ENCODE measurements around the gene ACYP2. TPM values are rescaled to one million over a fixed set of nuclear protein-coding genes. Genes with fewer than 3 reads are reported as not detected.
"Not testable (repeated sequence)": the region's sequence is repeated elsewhere in the genome, so short reads cannot be mapped to it uniquely, and the experiment has no call there.

Gene ACYP2
- total and polyA plus RNA-seq, 2 experiments from 2014 or later = 16.6 to 41.6 TPM

- Histone ChIP-seq H3K4me3 (no peak overlapping the region), H3F3A (ENCODE audit: insufficient read depth) (no peaks in the 10 kb centered on the region), H2AFZ (no peak overlapping the region), H3K79me2 (ENCODE audit: insufficient read depth) (no peaks in the 10 kb centered on the region), H3K4me1 (ENCODE audit: insufficient read depth) (no peaks in the 10 kb centered on the region; the same call in 1 of the 2 replicates), H4K20me1 (ENCODE audit: insufficient read depth) (no peaks in the 10 kb centered on the region), H3K9me3 (ENCODE audit: low read depth) (no peaks in the 10 kb centered on the region), H3K9me2 (ENCODE audit: insufficient read depth) (no peaks in the 10 kb centered on the region), H3K27me3 (replicated peaks; ENCODE audit: insufficient read depth) (no peaks in the 10 kb centered on the region), H3K36me3 (ENCODE audit: low read depth) (no peaks in the 10 kb centered on the region), H3K27ac (no peak overlapping the region), H3K9ac (no peak overlapping the region), H3K4me2 (ENCODE audit: unreplicated experiment) (no peak overlapping the region)
- in situ Hi-C loops (cut with MboI) = no loop called here
- DNase-seq = no peak
- 92 to 94% methylated on average over 2 of the region's 2 CpGs for WGBS, 2 experiments (ENCODE audit: low coverage in 1 of 2, low lambda C conversion rate in 2 of 2, missing lambda C conversion rate in 2 of 2)
- no peak for TF ChIP-seq EZH2 (IDR thresholded peaks at IDR 0.05; ENCODE audit: insufficient read depth, poor library complexity, severe bottlenecking)
- no peak for TF ChIP-seq EZH2phosphoT487 (IDR thresholded peaks at IDR 0.05; ENCODE audit: insufficient read depth, low read depth)
Observed at GRCh38 chr2:54260241-54260595, 144.8 kb downstream of the ACYP2 start.

DNA sequence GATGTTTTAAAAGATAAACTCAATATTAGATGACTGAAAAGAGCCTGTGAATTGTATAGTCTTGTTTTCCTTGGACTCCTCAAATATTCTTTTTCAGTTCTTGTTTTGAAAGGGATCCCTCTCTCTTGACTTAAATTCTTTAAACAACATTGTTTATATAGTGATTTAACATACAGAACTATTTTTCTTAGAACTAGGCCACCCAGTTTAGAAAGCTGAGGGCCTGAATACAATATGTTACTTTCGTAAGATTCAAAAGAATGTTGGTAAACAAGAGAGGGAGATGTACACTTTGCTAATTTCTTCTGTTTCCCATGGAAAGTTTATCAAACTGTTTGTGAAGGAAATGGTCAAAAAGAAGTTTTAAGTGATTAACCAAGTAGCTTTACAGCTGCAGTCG is 146.1 kb downstream of the ACYP2 start:
- DNase-seq = no peak
- in situ Hi-C loops (cut with MboI) = no loop called here
- no peaks in the 10 kb centered on the region for H3K9me2 ChIP-seq (ENCODE audit: insufficient read depth)
- no peaks in the 10 kb centered on the region for H3F3A ChIP-seq (ENCODE audit: insufficient read depth)
- no peaks in the 10 kb centered on the region; the same call in 1 of the 2 replicates for H3K4me1 ChIP-seq (ENCODE audit: insufficient read depth)
- H3K79me2 ChIP-seq (ENCODE audit: insufficient read depth) = no peaks in the 10 kb centered on the region
- H4K20me1 ChIP-seq (ENCODE audit: insufficient read depth) = no peaks in the 10 kb centered on the region
- H3K9ac ChIP-seq = no peak overlapping the region
- 82 to 86% methylated on average over 2 of the region's 2 CpGs for WGBS, 2 experiments (ENCODE audit: low coverage in 1 of 2, low lambda C conversion rate in 2 of 2, missing lambda C conversion rate in 2 of 2)
- no peaks in the 10 kb centered on the region for H3K36me3 ChIP-seq (ENCODE audit: low read depth)
- no peaks in the 10 kb centered on the region for H3K9me3 ChIP-seq (ENCODE audit: low read depth)
- no peak overlapping the region for H3K4me2 ChIP-seq (ENCODE audit: unreplicated experiment)
- H3K27me3 ChIP-seq (replicated peaks; ENCODE audit: insufficient read depth) = no peaks in the 10 kb centered on the region
- H2AFZ ChIP-seq = no peak overlapping the region
- no peak for TF ChIP-seq EZH2phosphoT487 (IDR thresholded peaks at IDR 0.05; ENCODE audit: insufficient read depth, low read depth)
- TF ChIP-seq EZH2 (IDR thresholded peaks at IDR 0.05; ENCODE audit: insufficient read depth, poor library complexity, severe bottlenecking) = no peak
- no peak overlapping the region for H3K4me3 ChIP-seq
- H3K27ac ChIP-seq = no peak overlapping the region

DNA sequence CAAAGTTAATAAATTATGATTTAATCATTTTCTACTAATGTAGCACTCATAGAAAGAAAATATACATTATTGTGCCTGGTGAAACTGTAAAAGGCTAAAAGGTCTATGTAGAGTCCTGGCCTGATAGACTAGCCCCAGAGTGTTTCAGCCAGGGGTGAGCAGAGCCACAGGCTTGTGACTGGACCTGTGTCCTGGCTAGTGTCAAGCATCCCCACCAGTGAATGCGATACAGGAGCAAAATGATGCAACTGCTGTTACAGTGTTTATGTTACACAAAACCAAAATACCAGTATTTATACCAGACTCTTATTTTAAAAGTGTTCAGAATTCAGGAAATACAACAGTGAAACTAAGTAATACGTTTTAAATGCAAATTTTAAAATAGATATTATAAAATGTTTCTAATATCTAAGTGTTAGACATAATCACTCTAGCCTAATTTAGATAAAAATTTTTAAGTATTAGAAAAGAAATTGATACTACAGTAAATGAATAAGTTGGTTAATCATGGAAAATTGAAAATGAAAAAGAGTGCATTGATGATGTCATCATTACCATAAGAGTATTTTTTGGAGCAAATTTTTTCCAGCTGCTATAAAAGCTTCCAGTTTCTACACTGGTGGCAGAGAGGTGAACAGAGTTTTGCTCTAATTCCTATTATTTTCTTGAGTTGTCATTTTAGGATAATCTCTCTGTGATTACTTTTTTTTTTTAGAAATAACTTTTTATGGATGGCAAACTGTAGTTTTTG is 146.8 kb downstream of the ACYP2 start:
- Histone ChIP-seq H3F3A (ENCODE audit: insufficient read depth) (no peaks in the 10 kb centered on the region), H3K4me2 (ENCODE audit: unreplicated experiment) (no peak overlapping the region), H3K27ac (no peak overlapping the region), H4K20me1 (ENCODE audit: insufficient read depth) (no peaks in the 10 kb centered on the region), H3K36me3 (ENCODE audit: low read depth) (no peaks in the 10 kb centered on the region), H3K9me3 (ENCODE audit: low read depth) (no peaks in the 10 kb centered on the region), H3K4me1 (ENCODE audit: insufficient read depth) (no peaks in the 10 kb centered on the region; the same call in 1 of the 2 replicates), H3K9ac (no peak overlapping the region), H3K4me3 (no peak overlapping the region), H3K27me3 (replicated peaks; ENCODE audit: insufficient read depth) (no peaks in the 10 kb centered on the region), H2AFZ (no peak overlapping the region), H3K9me2 (ENCODE audit: insufficient read depth) (no peaks in the 10 kb centered on the region), H3K79me2 (ENCODE audit: insufficient read depth) (no peaks in the 10 kb centered on the region)
- WGBS, 2 experiments (ENCODE audit: low coverage in 1 of 2, low lambda C conversion rate in 2 of 2, missing lambda C conversion rate in 2 of 2) = 73 to 76% methylated on average over 2 of the region's 2 CpGs
- TF ChIP-seq EZH2phosphoT487 (IDR thresholded peaks at IDR 0.05; ENCODE audit: insufficient read depth, low read depth) (no peak), EZH2 (IDR thresholded peaks at IDR 0.05; ENCODE audit: insufficient read depth, poor library complexity, severe bottlenecking) (no peak)
- DNase-seq = no peak
- in situ Hi-C loops (cut with MboI) = no loop called here

GRCh38 chr2:54265081-54265480 is 149.7 kb downstream of the ACYP2 start:
- in situ Hi-C loops (cut with MboI); H3F3A ChIP-seq (ENCODE audit: insufficient read depth): not testable (repeated sequence)
- WGBS, 2 experiments (ENCODE audit: low coverage in 1 of 2, low lambda C conversion rate in 2 of 2, missing lambda C conversion rate in 2 of 2) = 53 to 68% methylated on average over 1 of the region's 1 CpG

DNA sequence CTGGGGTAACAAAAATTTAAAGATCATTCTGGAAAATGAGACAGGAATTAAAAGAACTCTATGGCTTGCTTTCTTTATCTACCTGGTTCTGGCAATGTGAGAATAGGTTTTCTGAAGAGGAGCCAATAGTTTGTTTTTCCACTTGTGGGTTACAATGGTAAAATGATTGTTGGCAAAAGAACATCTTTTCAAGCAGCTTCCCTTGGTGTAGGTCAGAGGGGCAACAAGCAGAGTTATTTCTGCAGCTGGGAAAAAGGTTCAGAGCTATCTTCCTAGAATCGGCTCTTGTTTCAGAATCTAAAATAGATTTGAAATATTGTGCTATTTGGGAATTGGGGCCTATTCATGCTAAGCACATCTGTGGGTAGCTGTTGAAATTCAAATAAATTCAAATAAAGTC is 152.2 kb downstream of the ACYP2 start:
- Histone ChIP-seq H4K20me1 (ENCODE audit: insufficient read depth) (no peaks in the 10 kb centered on the region), H2AFZ (no peak overlapping the region), H3K4me3 (no peak overlapping the region), H3K9me2 (ENCODE audit: insufficient read depth) (no peaks in the 10 kb centered on the region), H3K79me2 (ENCODE audit: insufficient read depth) (no peaks in the 10 kb centered on the region), H3K4me2 (ENCODE audit: unreplicated experiment) (no peak overlapping the region), H3K4me1 (ENCODE audit: insufficient read depth) (no peaks in the 10 kb centered on the region), H3F3A (ENCODE audit: insufficient read depth) (no peaks in the 10 kb centered on the region), H3K9ac (no peak overlapping the region), H3K36me3 (ENCODE audit: low read depth) (no peaks in the 10 kb centered on the region), H3K27ac (no peak overlapping the region), H3K9me3 (ENCODE audit: low read depth) (no peaks in the 10 kb centered on the region), H3K27me3 (replicated peaks; ENCODE audit: insufficient read depth) (no peaks in the 10 kb centered on the region)
- TF ChIP-seq EZH2phosphoT487 (IDR thresholded peaks at IDR 0.05; ENCODE audit: insufficient read depth, low read depth) (no peak), EZH2 (IDR thresholded peaks at IDR 0.05; ENCODE audit: insufficient read depth, poor library complexity, severe bottlenecking) (no peak)
- in situ Hi-C loops (cut with MboI) = no loop called here
- DNase-seq = no peak
- 86 to 95% methylated on average over 1 of the region's 1 CpG for WGBS, 2 experiments (ENCODE audit: low coverage in 1 of 2, low lambda C conversion rate in 2 of 2, missing lambda C conversion rate in 2 of 2)

More at GRCh38 chr2:54265081-54265480, 149.7 kb downstream of the ACYP2 start:
- H3K4me2 ChIP-seq (ENCODE audit: unreplicated experiment); H4K20me1 ChIP-seq (ENCODE audit: insufficient read depth); H3K36me3 ChIP-seq (ENCODE audit: low read depth); DNase-seq; H3K9ac ChIP-seq; H3K4me1 ChIP-seq (ENCODE audit: insufficient read depth); H3K9me2 ChIP-seq (ENCODE audit: insufficient read depth); H3K9me3 ChIP-seq (ENCODE audit: low read depth); H3K27me3 ChIP-seq (replicated peaks; ENCODE audit: insufficient read depth); H2AFZ ChIP-seq; H3K27ac ChIP-seq; H3K79me2 ChIP-seq (ENCODE audit: insufficient read depth); H3K4me3 ChIP-seq: not testable (repeated sequence)

All from GM23248 (cell line).